ENCODE results near the gene FAM83B.
"Not testable (repeated sequence)": the region's sequence is repeated elsewhere in the genome, so short reads cannot be mapped to it uniquely, and the experiment has no call there.

Gene FAM83B

DNA sequence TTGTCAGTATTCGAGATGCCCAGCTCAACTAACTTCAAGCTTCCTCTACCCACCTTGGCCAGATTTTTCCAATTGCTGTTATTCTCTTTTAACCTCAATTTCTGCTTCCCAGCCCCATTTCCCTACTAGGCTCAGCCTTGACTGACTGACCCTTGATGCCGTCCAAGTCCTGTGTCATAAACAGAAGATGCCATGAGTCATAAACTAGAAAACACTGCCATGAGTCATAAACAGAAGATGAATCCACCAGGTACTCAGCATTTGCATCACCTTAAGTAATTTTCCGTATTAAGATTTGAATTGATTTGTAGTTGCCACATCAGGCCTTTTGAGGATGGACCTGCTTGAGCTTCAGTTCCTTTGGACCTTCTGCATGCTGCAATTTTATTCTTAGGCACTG is 123.8 kb downstream of the FAM83B start:
- H4K20me1 ChIP-seq (ENCODE audit: insufficient read depth, low read length): no peaks in the 10 kb centered on the region
- TF ChIP-seq, protein P1, sequence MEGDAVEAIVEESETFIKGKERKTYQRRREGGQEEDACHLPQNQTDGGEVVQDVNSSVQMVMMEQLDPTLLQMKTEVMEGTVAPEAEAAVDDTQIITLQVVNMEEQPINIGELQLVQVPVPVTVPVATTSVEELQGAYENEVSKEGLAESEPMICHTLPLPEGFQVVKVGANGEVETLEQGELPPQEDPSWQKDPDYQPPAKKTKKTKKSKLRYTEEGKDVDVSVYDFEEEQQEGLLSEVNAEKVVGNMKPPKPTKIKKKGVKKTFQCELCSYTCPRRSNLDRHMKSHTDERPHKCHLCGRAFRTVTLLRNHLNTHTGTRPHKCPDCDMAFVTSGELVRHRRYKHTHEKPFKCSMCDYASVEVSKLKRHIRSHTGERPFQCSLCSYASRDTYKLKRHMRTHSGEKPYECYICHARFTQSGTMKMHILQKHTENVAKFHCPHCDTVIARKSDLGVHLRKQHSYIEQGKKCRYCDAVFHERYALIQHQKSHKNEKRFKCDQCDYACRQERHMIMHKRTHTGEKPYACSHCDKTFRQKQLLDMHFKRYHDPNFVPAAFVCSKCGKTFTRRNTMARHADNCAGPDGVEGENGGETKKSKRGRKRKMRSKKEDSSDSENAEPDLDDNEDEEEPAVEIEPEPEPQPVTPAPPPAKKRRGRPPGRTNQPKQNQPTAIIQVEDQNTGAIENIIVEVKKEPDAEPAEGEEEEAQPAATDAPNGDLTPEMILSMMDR (IDR thresholded peaks at IDR 0.05; ENCODE audit: low read length): no peak
- TF ChIP-seq EZH2 (IDR thresholded peaks at IDR 0.05; ENCODE audit: borderline replicate concordance, low read length): no peak
- H3K4me2 ChIP-seq (ENCODE audit: low read length): no peak overlapping the region
- H2AFZ ChIP-seq (ENCODE audit: low read length): no peak overlapping the region
- no peaks in the 10 kb centered on the region for H3K36me3 ChIP-seq (ENCODE audit: insufficient read depth, low read length)
- no peaks in the 10 kb centered on the region for H3K9me3 ChIP-seq (ENCODE audit: low read length)
- H3K9ac ChIP-seq (ENCODE audit: low read length): no peak overlapping the region
- H3F3A ChIP-seq (ENCODE audit: insufficient read depth, low read length): no peaks in the 10 kb centered on the region
- H3K9me2 ChIP-seq (ENCODE audit: low read depth, low read length): no peaks in the 10 kb centered on the region
- no peaks in the 10 kb centered on the region for H3K27me3 ChIP-seq (ENCODE audit: insufficient read depth, low read length)
- H3K4me1 ChIP-seq (ENCODE audit: insufficient read depth, low read length, severe bottlenecking): no peaks in the 10 kb centered on the region
- H3K79me2 ChIP-seq (ENCODE audit: insufficient read depth, low read length): no peaks in the 10 kb centered on the region
- H3K4me3 ChIP-seq (ENCODE audit: low read depth, low read length, poor library complexity, severe bottlenecking): no peak overlapping the region
- H3K27ac ChIP-seq (ENCODE audit: low read depth, low read length, poor library complexity, severe bottlenecking): no peak overlapping the region

- no peak overlapping the region for H3K27ac ChIP-seq (ENCODE audit: low read depth, low read length, poor library complexity, severe bottlenecking)
- no peaks in the 10 kb centered on the region for H3K9me2 ChIP-seq (ENCODE audit: low read depth, low read length)
- H2AFZ ChIP-seq (ENCODE audit: low read length): no peak overlapping the region
- no peak overlapping the region for H3K4me2 ChIP-seq (ENCODE audit: low read length)
- H3K9me3 ChIP-seq (ENCODE audit: low read length): no peaks in the 10 kb centered on the region
- no peak overlapping the region for H3K9ac ChIP-seq (ENCODE audit: low read length)
- H3F3A ChIP-seq (ENCODE audit: insufficient read depth, low read length): no peaks in the 10 kb centered on the region
- no peaks in the 10 kb centered on the region for H3K4me1 ChIP-seq (ENCODE audit: insufficient read depth, low read length, severe bottlenecking)
- H3K79me2 ChIP-seq (ENCODE audit: insufficient read depth, low read length): no peaks in the 10 kb centered on the region
- no peaks in the 10 kb centered on the region for H4K20me1 ChIP-seq (ENCODE audit: insufficient read depth, low read length)
- no peaks in the 10 kb centered on the region for H3K27me3 ChIP-seq (ENCODE audit: insufficient read depth, low read length)
- H3K36me3 ChIP-seq (ENCODE audit: insufficient read depth, low read length): no peaks in the 10 kb centered on the region
- TF ChIP-seq, protein P1 (IDR thresholded peaks at IDR 0.05; ENCODE audit: low read length): no peak
- no peak for TF ChIP-seq EZH2 (IDR thresholded peaks at IDR 0.05; ENCODE audit: borderline replicate concordance, low read length)
- no peak overlapping the region for H3K4me3 ChIP-seq (ENCODE audit: low read depth, low read length, poor library complexity, severe bottlenecking)
Measured at GRCh38 chr6:54971825-54972224, 125.3 kb downstream of the FAM83B start.

DNA sequence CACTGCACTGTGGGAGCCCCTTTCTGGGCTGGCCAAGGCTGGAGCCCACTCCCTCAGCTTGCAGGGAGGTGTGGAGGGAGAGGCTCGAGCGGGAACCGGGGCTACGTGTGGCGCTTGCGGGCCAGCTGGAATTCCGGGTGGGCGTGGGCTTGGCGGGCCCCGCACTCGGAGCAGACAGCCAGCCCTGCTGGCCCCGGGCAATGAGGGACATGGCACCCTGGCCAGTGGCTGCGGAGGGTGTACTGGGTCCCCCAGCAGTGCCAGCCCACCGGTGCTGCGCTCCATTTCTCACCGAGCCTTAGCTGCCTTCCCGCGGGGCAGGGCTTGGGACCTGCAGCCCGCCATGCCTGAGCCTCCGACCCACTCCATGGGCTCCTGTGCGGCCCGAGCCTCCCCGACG is 132.6 kb downstream of the FAM83B start:
- H4K20me1 ChIP-seq (ENCODE audit: insufficient read depth, low read length); H3K9me2 ChIP-seq (ENCODE audit: low read depth, low read length); H3K27me3 ChIP-seq (ENCODE audit: insufficient read depth, low read length); H3K4me2 ChIP-seq (ENCODE audit: low read length); H3K4me1 ChIP-seq (ENCODE audit: insufficient read depth, low read length, severe bottlenecking); H3K36me3 ChIP-seq (ENCODE audit: insufficient read depth, low read length); H3K9ac ChIP-seq (ENCODE audit: low read length); H3F3A ChIP-seq (ENCODE audit: insufficient read depth, low read length); H3K27ac ChIP-seq (ENCODE audit: low read depth, low read length, poor library complexity, severe bottlenecking); H2AFZ ChIP-seq (ENCODE audit: low read length); H3K4me3 ChIP-seq (ENCODE audit: low read depth, low read length, poor library complexity, severe bottlenecking); H3K9me3 ChIP-seq (ENCODE audit: low read length); H3K79me2 ChIP-seq (ENCODE audit: insufficient read depth, low read length): not testable (repeated sequence)

DNA sequence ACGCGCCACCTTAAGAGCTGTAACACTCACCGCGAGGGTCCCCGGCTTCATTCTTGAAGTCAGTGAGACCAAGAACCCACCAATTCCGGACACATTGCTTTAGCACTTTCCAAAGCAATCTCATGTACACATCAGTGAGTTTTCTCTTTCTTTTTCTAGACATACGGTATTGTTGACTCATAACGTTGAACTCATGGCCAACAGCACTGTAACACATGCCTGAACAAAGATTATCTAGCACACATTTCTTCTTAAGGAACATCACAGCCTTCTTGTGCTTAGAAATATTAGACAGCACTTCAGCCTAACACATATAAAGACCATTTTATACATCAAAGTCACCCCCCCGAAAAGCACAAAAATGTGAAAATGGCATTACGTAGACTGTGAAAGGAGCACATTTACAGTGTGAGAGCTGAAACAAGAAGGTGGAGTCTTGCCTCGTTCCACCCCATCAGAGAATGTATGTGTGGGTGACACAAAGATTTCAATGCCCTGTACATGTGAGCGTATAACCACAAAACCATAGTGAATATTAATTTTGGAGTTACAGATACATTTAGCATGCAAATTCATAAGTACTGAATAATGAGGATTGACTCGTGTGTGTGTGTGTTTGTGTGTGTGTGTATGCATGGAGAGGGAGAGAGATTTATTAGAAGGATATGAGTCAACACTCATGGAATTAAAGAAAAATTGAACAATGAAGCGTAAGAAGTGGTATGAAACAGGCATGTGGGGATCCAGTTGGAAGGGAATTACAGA is 134.1 kb downstream of the FAM83B start:
- Histone ChIP-seq H3K27ac (ENCODE audit: low read depth, low read length, poor library complexity, severe bottlenecking) (no peak overlapping the region), H3K27me3 (ENCODE audit: insufficient read depth, low read length) (no peaks in the 10 kb centered on the region), H2AFZ (ENCODE audit: low read length) (no peak overlapping the region), H3K9ac (ENCODE audit: low read length) (no peak overlapping the region), H3K36me3 (ENCODE audit: insufficient read depth, low read length) (no peaks in the 10 kb centered on the region), H3K79me2 (ENCODE audit: insufficient read depth, low read length) (no peaks in the 10 kb centered on the region), H3K9me2 (ENCODE audit: low read depth, low read length) (no peaks in the 10 kb centered on the region), H3K4me2 (ENCODE audit: low read length) (no peak overlapping the region), H3K9me3 (ENCODE audit: low read length) (no peaks in the 10 kb centered on the region), H3K4me1 (ENCODE audit: insufficient read depth, low read length, severe bottlenecking) (no peaks in the 10 kb centered on the region), H3K4me3 (ENCODE audit: low read depth, low read length, poor library complexity, severe bottlenecking) (no peak overlapping the region), H3F3A (ENCODE audit: insufficient read depth, low read length) (no peaks in the 10 kb centered on the region), H4K20me1 (ENCODE audit: insufficient read depth, low read length) (no peaks in the 10 kb centered on the region)
- no peak for TF ChIP-seq EZH2 (IDR thresholded peaks at IDR 0.05; ENCODE audit: borderline replicate concordance, low read length)
- TF ChIP-seq, protein P1 (IDR thresholded peaks at IDR 0.05; ENCODE audit: low read length): no peak
